Subcutaneous preadipocyte (primary cell): Measurements from ENCODE around the gene SH3BP1. TPM values are rescaled to one million over a fixed set of nuclear protein-coding genes. Genes with fewer than 3 reads are reported as not detected.

Experiments
- small RNA-seq: library from RNA; depleted of rRNA; stranded (forward); fragments of <200 nt; gene quantifications from one replicate; pipeline ENCODE3, GENCODE V24; 2012
- total RNA-seq: library from RNA; depleted of rRNA; stranded (reverse); fragments of >200 nt; gene quantifications from 2 replicates; pipeline ENCODE4 v1.2.3, GENCODE V29; 2012

Gene SH3BP1
- 7.0 and 12.3 TPM in 2 replicates for total RNA-seq

GRCh38 chr22:37639070-37639760 lies at the start of gene SH3BP1:
Gene SH3BP1, plus strand, starts transcription at chr22:37639669. Its CDS starts 119 bp downstream, at chr22:37639788.

GRCh38 chr22:37608477-37609239 lies 30.8 kb upstream of the SH3BP1 start, which contains the start of gene GGA1:
Gene GGA1, plus strand, starts transcription at chr22:37608834. Its CDS starts 27 bp downstream, at chr22:37608861.

GRCh38 chr22:37658133-37659065 lies 18.9 kb downstream of the SH3BP1 start, which contains the start of gene PDXP:
Gene PDXP, plus strand, starts transcription at chr22:37658723. Its CDS starts 60 bp downstream, at chr22:37658783.

GRCh38 chr22:37674951-37675929 lies 35.8 kb downstream of the SH3BP1 start, which contains the start of gene LGALS1:
Gene LGALS1, plus strand, starts transcription at chr22:37675636. Its CDS starts 67 bp downstream, at chr22:37675703.

GRCh38 chr22:37686002-37686982 lies 46.8 kb downstream of the SH3BP1 start, which contains the start of gene NOL12:
Gene NOL12, plus strand, starts transcription at chr22:37686343. Its CDS starts 50 bp downstream, at chr22:37686393.

GRCh38 chr22:37696657-37697537 lies 57.4 kb downstream of the SH3BP1 start, which contains the start of gene TRIOBP:
Gene TRIOBP, plus strand, starts transcription at chr22:37697048. Its CDS starts 4,318 bp downstream, at chr22:37701366.

Small RNA genes lying within 50 kb of the gene (small RNA-seq; reads per million reads assigned to genes)
- not detected for gene RN7SL385P

Other genes starting within 250 kb of the SH3BP1 start
- 0.59 TPM in 1 of 2 replicates, not detected in the other for gene ELFN2, start 212.2 kb upstream of the SH3BP1 start, total RNA-seq
- 0.59 TPM in 1 of 2 replicates, not detected in the other for gene MFNG, start 153.3 kb upstream of the SH3BP1 start, total RNA-seq
- gene CARD10, start 120.3 kb upstream of the SH3BP1 start, total RNA-seq, result 17.3 and 32.1 TPM in 2 replicates
- gene CDC42EP1, start 79.2 kb upstream of the SH3BP1 start, total RNA-seq, result 23.9 and 26.5 TPM in 2 replicates
- gene LGALS2, start 59.6 kb upstream of the SH3BP1 start, total RNA-seq, result not detected in 2 replicates
- gene GGA1, start 30.8 kb upstream of the SH3BP1 start, total RNA-seq, result 35.6 and 58.8 TPM in 2 replicates
- gene PDXP, start 19.1 kb downstream of the SH3BP1 start, total RNA-seq, result 10.7 and 16.0 TPM in 2 replicates
- 3,847 and 6,336 TPM in 2 replicates for gene LGALS1, start 36.0 kb downstream of the SH3BP1 start, total RNA-seq
- gene NOL12, start 46.7 kb downstream of the SH3BP1 start, total RNA-seq, result 20.2 and 27.0 TPM in 2 replicates
- gene TRIOBP, start 57.4 kb downstream of the SH3BP1 start, total RNA-seq, result 191 and 224 TPM in 2 replicates
- 34.2 and 45.0 TPM in 2 replicates for gene GCAT, start 168.3 kb downstream of the SH3BP1 start, total RNA-seq
- not detected in 2 replicates for gene GALR3, start 183.7 kb downstream of the SH3BP1 start, total RNA-seq
- 28.7 and 37.1 TPM in 2 replicates for gene ANKRD54, start 204.7 kb downstream of the SH3BP1 start, total RNA-seq
- 356 and 358 TPM in 2 replicates for gene EIF3L, start 209.8 kb downstream of the SH3BP1 start, total RNA-seq